Liver (tissue), 9 donors: ENCODE data around the gene GALNT10. TPM values are rescaled to one million over a fixed set of nuclear protein-coding genes. Genes with fewer than 3 reads are reported as not detected.

Experiments used
- DNase-seq: peaks from one replicate; pipeline ENCODE4 v3.0.0-alpha.2; 2017; ENCODE audit warnings: low spot score
- H3K27ac ChIP-seq, 2 donors: one replicate each; pipeline ENCODE4 v1.7.0; 2013; ENCODE audit warnings: inconsistent platforms in 2 of 2, low read length in 2 of 2, control low read depth in 1 of 2, low read depth in 1 of 2, mild to moderate bottlenecking in 1 of 2
- H3K27me3 ChIP-seq, 4 donors: one replicate each; pipeline versions ENCODE4 v1.6.1 to v1.7.0; 2013; ENCODE audit warnings: low read length in 3 of 4, inconsistent platforms in 1 of 4, mild to moderate bottlenecking in 1 of 4, moderate library complexity in 1 of 4; ENCODE audit not compliant: control insufficient read depth in 4 of 4, insufficient read depth in 4 of 4
- H3K36me3 ChIP-seq, 4 donors: one replicate each; pipeline versions ENCODE4 v1.6.1 to v1.7.0; 2013; ENCODE audit warnings: low read length in 3 of 4, mild to moderate bottlenecking in 3 of 4, low read depth in 1 of 4, moderate library complexity in 1 of 4; ENCODE audit not compliant: control insufficient read depth in 4 of 4, insufficient read depth in 3 of 4
- H3K4me1 ChIP-seq, 4 donors: one replicate each; pipeline versions ENCODE4 v1.6.1 to v1.7.0; 2013; ENCODE audit warnings: low read length in 3 of 4, mild to moderate bottlenecking in 3 of 4, moderate library complexity in 1 of 4; ENCODE audit not compliant: control insufficient read depth in 4 of 4, insufficient read depth in 4 of 4
- H3K4me3 ChIP-seq, 3 donors: one replicate each; pipeline versions ENCODE4 v1.6.1 to v1.7.0; 2013; ENCODE audit warnings: low read length in 3 of 3, control low read depth in 1 of 3, low read depth in 1 of 3, mild to moderate bottlenecking in 1 of 3
- H3K9ac ChIP-seq, 2 donors: one replicate each; pipeline ENCODE4 v1.7.0; 2013; ENCODE audit warnings: low read length in 2 of 2, mild to moderate bottlenecking in 2 of 2, moderate library complexity in 2 of 2, control low read depth in 1 of 2, low read depth in 1 of 2
- H3K9me3 ChIP-seq, 4 donors: one replicate each; pipeline versions ENCODE4 v1.6.1 to v1.7.0; 2013; ENCODE audit warnings: low read length in 3 of 4; ENCODE audit not compliant: control insufficient read depth in 4 of 4
- ATF3 ChIP-seq: IDR thresholded peaks from 2 replicates; pipeline ENCODE4 v1.6.1; 2016; ENCODE audit warnings: antibody characterized with exemption
- FOXA1 ChIP-seq: IDR thresholded peaks from 2 replicates; pipeline ENCODE4 v1.6.1; 2016; ENCODE audit warnings: antibody characterized with exemption
- GABPA ChIP-seq, 2 donors: IDR thresholded peaks in 1 of 2; conservative IDR thresholded peaks in 1 of 2; 2 replicates each; pipeline ENCODE4 v1.6.1; 2016; ENCODE audit warnings: antibody characterized with exemption in 2 of 2, mild to moderate bottlenecking in 1 of 2, moderate library complexity in 1 of 2
- HNF4A ChIP-seq, 2 donors: conservative IDR thresholded peaks; 2 replicates each; pipeline ENCODE4 v1.6.1; 2016; ENCODE audit warnings: antibody characterized with exemption in 2 of 2, mild to moderate bottlenecking in 2 of 2
- HNF4G ChIP-seq: IDR thresholded peaks from 2 replicates; pipeline ENCODE4 v1.6.1; 2016; ENCODE audit warnings: antibody characterized with exemption
- JUND ChIP-seq, 2 donors: IDR thresholded peaks; 2 replicates each; pipeline ENCODE4 v1.6.1; 2016; ENCODE audit warnings: antibody characterized with exemption in 2 of 2
- NR2F2 ChIP-seq: IDR thresholded peaks from 2 replicates; pipeline ENCODE4 v1.6.1; 2016; ENCODE audit warnings: antibody characterized with exemption
- RAD21 ChIP-seq, 2 donors: IDR thresholded peaks; 2 replicates each; pipeline ENCODE4 v1.6.1; 2016; ENCODE audit warnings: antibody characterized with exemption in 2 of 2, mild to moderate bottlenecking in 2 of 2
- RXRA ChIP-seq, 2 donors: IDR thresholded peaks; 2 replicates each; pipeline ENCODE4 v1.6.1; 2017 to 2018; ENCODE audit warnings: antibody characterized with exemption in 2 of 2, mild to moderate bottlenecking in 1 of 2
- SP1 ChIP-seq: IDR thresholded peaks from 2 replicates; pipeline ENCODE4 v1.6.1; 2018; ENCODE audit warnings: antibody characterized with exemption, mild to moderate bottlenecking
- YY1 ChIP-seq: IDR thresholded peaks from 2 replicates; pipeline ENCODE4 v1.6.1; 2016; ENCODE audit warnings: antibody characterized with exemption, mild to moderate bottlenecking
- WGBS: extraction: QIAGEN DNeasy Blood & Tissue Kit; methylation state at CpG from one replicate; pipeline ENCODE4 v1.1.7; 2013; 5-methylcytosine and 5-hydroxymethylcytosine counted together
- polyA plus RNA-seq, 2 donors: library from polyadenylated mRNA; stranded (reverse) in 1 of 2; unstranded in 1 of 2; fragments of 200-250 nt in 1 of 2; fragments of >200 nt in 1 of 2; fragmentation: Nextera tagmentation in 1 of 2; extraction: Ambion mirVana in 1 of 2; gene quantifications; one replicate each; pipeline versions ENCODE4 v1.2.1 to v1.2.3, GENCODE V29; 2013 to 2015
- total RNA-seq, 2 donors: library from RNA; depleted of rRNA; stranded (reverse); fragments of >200 nt; gene quantifications; one replicate each; pipeline ENCODE4 v1.2.3, GENCODE V29; 2014
- TF ChIP-seq, protein P1 (sequence below): IDR thresholded peaks from 2 replicates; pipeline ENCODE4 v1.6.1; 2016; ENCODE audit warnings: antibody characterized with exemption
- TF ChIP-seq, protein P2 (sequence below): IDR thresholded peaks from 2 replicates; pipeline ENCODE4 v1.6.1; 2016; ENCODE audit warnings: antibody characterized with exemption
- TF ChIP-seq, protein P3 (sequence below): fragments of 150-350 bp; IDR thresholded peaks from 2 replicates; pipeline ENCODE4 v1.5.1; 2017; ENCODE audit warnings: improper control_type of control experiment, low read depth, low read length; ENCODE audit not compliant: missing input control
- donor health status: healthy.
- donor health status: healthy.
- donor health status: healthy.
- donor health status: healthy.
- donor health status: healthy.

Gene GALNT10
- total and polyA plus RNA-seq, 4 donors, result 1.1 to 17.8 (median 5.3) TPM

DNA sequence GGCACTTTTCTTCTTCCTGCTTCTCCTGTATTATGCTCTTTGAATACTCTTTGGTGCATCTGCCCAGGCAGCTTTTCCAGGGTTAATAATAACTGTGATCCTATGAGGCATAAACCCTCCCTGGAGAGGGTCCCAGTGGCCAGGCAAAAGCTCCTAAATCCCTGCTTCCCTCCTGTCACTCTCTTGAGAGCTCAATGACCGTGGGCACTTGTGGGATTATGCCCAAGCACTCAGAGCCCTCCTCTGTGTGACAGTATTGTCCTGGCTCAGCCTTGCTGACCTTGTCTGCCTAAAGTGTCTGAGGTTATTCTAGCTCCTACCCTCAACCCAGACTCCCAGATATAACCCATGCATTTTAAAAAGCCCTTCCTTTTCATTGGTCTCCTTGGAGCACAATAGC is 51.9 kb downstream of the GALNT10 start:
- Histone ChIP-seq H3K9ac (no peak overlapping the region), H3K27me3 (no peaks in the 10 kb centered on the region), H3K9me3 (no peaks in the 10 kb centered on the region), H3K36me3 (no peaks in the 10 kb centered on the region), H3K27ac (no peak overlapping the region), H3K4me3 (no peak overlapping the region), H3K4me1 (no peaks in the 10 kb centered on the region)
- TF ChIP-seq, protein P1, sequence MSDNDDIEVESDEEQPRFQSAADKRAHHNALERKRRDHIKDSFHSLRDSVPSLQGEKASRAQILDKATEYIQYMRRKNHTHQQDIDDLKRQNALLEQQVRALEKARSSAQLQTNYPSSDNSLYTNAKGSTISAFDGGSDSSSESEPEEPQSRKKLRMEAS, result no peak
- TF ChIP-seq, protein P2, sequence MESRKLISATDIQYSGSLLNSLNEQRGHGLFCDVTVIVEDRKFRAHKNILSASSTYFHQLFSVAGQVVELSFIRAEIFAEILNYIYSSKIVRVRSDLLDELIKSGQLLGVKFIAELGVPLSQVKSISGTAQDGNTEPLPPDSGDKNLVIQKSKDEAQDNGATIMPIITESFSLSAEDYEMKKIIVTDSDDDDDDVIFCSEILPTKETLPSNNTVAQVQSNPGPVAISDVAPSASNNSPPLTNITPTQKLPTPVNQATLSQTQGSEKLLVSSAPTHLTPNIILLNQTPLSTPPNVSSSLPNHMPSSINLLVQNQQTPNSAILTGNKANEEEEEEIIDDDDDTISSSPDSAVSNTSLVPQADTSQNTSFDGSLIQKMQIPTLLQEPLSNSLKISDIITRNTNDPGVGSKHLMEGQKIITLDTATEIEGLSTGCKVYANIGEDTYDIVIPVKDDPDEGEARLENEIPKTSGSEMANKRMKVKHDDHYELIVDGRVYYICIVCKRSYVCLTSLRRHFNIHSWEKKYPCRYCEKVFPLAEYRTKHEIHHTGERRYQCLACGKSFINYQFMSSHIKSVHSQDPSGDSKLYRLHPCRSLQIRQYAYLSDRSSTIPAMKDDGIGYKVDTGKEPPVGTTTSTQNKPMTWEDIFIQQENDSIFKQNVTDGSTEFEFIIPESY, result no peak
- TF ChIP-seq HNF4A (conservative IDR thresholded peaks at IDR 0.05), result no peak
- no peak for TF ChIP-seq RXRA (IDR thresholded peaks at IDR 0.05)
- TF ChIP-seq RAD21 (IDR thresholded peaks at IDR 0.05), result no peak
- no peak for TF ChIP-seq ATF3
- TF ChIP-seq, protein P3, sequence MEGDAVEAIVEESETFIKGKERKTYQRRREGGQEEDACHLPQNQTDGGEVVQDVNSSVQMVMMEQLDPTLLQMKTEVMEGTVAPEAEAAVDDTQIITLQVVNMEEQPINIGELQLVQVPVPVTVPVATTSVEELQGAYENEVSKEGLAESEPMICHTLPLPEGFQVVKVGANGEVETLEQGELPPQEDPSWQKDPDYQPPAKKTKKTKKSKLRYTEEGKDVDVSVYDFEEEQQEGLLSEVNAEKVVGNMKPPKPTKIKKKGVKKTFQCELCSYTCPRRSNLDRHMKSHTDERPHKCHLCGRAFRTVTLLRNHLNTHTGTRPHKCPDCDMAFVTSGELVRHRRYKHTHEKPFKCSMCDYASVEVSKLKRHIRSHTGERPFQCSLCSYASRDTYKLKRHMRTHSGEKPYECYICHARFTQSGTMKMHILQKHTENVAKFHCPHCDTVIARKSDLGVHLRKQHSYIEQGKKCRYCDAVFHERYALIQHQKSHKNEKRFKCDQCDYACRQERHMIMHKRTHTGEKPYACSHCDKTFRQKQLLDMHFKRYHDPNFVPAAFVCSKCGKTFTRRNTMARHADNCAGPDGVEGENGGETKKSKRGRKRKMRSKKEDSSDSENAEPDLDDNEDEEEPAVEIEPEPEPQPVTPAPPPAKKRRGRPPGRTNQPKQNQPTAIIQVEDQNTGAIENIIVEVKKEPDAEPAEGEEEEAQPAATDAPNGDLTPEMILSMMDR, result no peak
- no peak for TF ChIP-seq FOXA1
- no peak for TF ChIP-seq YY1
- no peak for TF ChIP-seq GABPA (IDR thresholded peaks at IDR 0.05 in 1 of 2, conservative IDR thresholded peaks at IDR 0.05 in 1 of 2)
- no peak for TF ChIP-seq JUND (IDR thresholded peaks at IDR 0.05)
- no peak for TF ChIP-seq NR2F2
- no peak for DNase-seq
- 98% methylated on average over 1 of the region's 1 CpG for WGBS

- H3K9me3 ChIP-seq, result no peaks in the 10 kb centered on the region
- TF ChIP-seq HNF4G (no peak), YY1 (no peak), JUND (IDR thresholded peaks at IDR 0.05) (no peak), SP1 (no peak), FOXA1 (no peak), RXRA (IDR thresholded peaks at IDR 0.05) (no peak), RAD21 (IDR thresholded peaks at IDR 0.05) (no peak), HNF4A (conservative IDR thresholded peaks at IDR 0.05) (no peak), GABPA (IDR thresholded peaks at IDR 0.05 in 1 of 2, conservative IDR thresholded peaks at IDR 0.05 in 1 of 2) (no peak)
- TF ChIP-seq, protein P2, result no peak
- H3K9ac ChIP-seq, result no peak overlapping the region
- H3K27ac ChIP-seq, result no peak overlapping the region
- no peak for DNase-seq
- H3K27me3 ChIP-seq, result no peaks in the 10 kb centered on the region
- no peak overlapping the region for H3K4me3 ChIP-seq
- 58% methylated on average over 1 of the region's 1 CpG for WGBS
- no peaks in the 10 kb centered on the region for H3K4me1 ChIP-seq
- H3K36me3 ChIP-seq, result no peaks in the 10 kb centered on the region
Observed at GRCh38 chr5:154242964-154243376, 52.4 kb downstream of the GALNT10 start.
